ENCODE data around the gene HABP4.

The HABP4 gene, protein sequence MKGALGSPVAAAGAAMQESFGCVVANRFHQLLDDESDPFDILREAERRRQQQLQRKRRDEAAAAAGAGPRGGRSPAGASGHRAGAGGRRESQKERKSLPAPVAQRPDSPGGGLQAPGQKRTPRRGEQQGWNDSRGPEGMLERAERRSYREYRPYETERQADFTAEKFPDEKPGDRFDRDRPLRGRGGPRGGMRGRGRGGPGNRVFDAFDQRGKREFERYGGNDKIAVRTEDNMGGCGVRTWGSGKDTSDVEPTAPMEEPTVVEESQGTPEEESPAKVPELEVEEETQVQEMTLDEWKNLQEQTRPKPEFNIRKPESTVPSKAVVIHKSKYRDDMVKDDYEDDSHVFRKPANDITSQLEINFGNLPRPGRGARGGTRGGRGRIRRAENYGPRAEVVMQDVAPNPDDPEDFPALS

GRCh38 chr9:96449845-96450612 lies at the start of gene HABP4:
TSS of gene HABP4 (plus strand) at chr9:96450169. CDS start at chr9:96450280, 111 bp downstream.
- TF ChIP-seq GATA1 (IDR thresholded peaks at IDR 0.05; ENCODE audit: low read depth, low read length) (no peak), POLR2A (IDR thresholded peaks at IDR 0.05; ENCODE audit: low read length) (peak; percentile 52)
- peak; percentile 94 to 97 for DNase-seq

- no peak for DNase-seq
- TF ChIP-seq POLR2A (IDR thresholded peaks at IDR 0.05; ENCODE audit: low read length) (no peak), GATA1 (IDR thresholded peaks at IDR 0.05; ENCODE audit: low read depth, low read length) (no peak)
These were observed 41.3 kb upstream of the HABP4 start for GRCh38 chr9:96408409-96409280.

DNA sequence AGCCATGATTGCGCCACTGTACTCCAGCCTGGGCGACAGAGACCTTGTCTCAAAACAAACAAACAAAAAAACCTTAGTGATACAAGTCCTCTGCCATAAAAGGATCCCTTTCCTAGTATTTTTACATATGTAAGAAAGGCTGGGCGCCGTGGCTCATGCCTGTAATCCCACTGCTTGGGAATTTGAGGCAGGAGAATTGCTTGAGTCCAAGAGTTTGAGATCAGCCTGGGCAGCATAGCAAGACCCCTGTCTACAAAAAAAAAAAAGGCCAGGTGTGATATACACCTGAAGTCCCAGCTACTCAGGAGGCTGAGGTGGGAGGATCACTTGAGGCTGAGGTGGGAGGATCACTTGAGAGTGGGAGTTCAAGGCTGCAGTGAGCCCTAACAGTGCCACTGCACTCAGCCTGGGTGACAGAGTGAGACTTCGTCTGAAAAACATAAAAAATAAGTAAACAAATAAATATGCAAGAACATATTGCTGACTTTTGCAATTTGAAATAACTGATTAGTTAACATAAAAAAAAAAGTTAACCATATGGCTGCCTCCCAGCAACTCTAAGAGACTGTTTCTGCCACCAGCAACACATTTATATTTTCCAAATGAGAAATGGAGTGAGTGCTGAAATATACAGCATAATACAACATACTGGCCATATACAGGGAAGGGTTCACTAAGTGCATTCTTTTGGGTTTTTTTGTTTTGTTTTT lies 38.7 kb upstream of the HABP4 start:
- no peak for DNase-seq
- TF ChIP-seq POLR2A (IDR thresholded peaks at IDR 0.05; ENCODE audit: low read length) (no peak), GATA1 (IDR thresholded peaks at IDR 0.05; ENCODE audit: low read depth, low read length) (no peak)

DNA sequence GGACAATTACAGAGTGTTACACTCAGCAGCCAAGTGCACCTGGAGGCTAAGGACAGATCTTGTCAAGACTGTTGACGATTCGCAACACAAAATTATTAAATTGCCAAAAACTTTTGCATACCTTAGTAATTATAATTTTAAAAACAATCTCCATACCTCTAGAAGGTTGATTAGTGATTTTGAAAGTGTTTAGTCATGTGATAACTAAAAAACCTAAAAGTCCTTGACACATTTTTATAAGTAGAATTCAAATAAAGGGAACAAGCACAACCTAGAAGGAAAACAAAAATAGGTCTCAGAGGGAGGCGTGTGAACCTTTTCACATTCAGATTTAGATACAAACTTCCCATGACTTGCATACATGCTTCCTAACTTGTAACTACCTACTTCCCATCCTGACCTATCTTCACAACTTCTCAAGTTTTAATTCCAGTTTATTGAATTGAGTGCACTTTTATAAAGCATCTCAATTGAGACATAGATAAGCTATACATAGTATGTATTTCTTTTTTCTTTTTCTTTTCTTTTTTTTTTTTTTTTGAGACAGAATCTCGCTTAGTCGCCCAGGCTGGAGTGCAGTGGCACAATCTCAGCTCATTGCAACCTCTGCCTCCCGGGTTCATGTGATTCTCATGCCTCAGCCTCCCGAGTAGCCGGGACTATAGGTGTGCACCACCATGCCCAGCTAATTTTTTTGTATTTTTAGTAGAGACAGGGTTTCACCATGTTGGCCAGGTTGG lies 37.6 kb upstream of the HABP4 start:
- no peak for DNase-seq
- no peak for TF ChIP-seq GATA1 (IDR thresholded peaks at IDR 0.05; ENCODE audit: low read depth, low read length)
- no peak for TF ChIP-seq POLR2A (IDR thresholded peaks at IDR 0.05; ENCODE audit: low read length)

DNA sequence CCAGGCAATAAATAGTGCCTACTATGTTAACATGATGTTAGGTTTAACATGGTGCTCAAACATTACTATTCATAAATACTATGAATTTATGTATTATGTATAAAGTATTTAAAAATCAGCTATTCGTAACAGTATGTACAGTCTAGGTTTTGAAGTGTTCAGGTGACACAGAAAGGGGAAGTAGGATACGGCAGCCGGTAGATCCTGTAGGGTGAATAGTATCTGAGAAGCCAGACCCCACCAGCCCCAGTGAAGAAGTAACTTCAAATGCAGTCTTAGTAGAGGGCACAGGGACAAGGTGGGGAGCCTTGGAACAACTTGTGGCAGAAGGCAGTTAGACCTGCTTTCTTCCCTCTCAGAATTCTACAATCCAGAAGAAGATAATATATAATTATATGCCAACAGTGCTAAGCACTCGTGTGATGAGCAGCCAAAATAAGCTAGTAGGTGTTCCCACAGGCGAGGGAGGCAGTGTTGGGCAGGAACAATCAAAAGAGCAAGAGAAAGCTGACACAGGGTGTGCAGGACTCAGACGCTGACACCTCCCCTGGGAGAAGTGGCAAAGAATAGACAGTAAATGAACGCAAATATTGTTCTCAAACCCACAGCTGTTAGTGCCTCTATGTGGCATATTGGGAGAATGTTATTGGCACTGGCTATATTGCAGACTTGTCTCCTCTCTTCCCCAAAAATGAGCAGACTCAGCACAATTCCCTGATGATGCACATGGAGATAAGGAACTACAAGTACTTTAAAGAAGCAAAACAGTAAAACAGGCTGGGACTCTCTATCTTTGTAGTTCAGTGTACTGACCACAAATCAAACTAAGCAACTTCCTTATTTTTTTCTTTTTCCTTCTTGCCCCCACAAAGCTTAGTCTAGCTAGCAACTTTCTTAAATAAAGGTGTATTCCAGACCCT lies 36.4 kb upstream of the HABP4 start:
- TF ChIP-seq GATA1 (IDR thresholded peaks at IDR 0.05; ENCODE audit: low read depth, low read length) (no peak), POLR2A (IDR thresholded peaks at IDR 0.05; ENCODE audit: low read length) (no peak)
- peak; percentile 28 to 34 for DNase-seq

- TF ChIP-seq GATA1 (IDR thresholded peaks at IDR 0.05; ENCODE audit: low read depth, low read length), result no peak
- peak; percentile 63 for TF ChIP-seq POLR2A (IDR thresholded peaks at IDR 0.05; ENCODE audit: low read length)
- peak; percentile 93 to 95 for DNase-seq
These were observed 32.9 kb upstream of the HABP4 start for GRCh38 chr9:96417051-96417586.

DNA sequence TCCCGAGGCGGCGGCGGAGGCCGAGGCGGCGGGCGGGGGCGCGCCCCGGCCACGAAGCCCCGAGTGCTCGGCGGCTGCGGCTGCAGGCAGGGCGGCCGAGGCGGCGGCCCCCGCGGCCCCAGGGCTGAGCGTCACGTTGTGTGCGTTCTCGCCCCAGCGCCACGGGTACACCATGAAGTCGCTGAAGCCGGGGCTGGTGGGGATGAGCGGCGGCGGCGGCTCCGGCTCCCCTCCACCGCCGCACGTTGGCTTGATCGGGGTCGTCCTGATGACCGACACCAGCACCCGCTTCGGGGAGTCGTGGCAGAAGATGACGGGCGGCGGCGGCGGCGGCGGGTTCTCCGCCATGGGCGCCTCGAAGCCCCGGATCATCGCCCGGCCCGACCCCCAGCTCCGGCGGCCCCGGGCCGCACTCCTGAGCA lies 32.3 kb upstream of the HABP4 start:
- no peak for DNase-seq
- TF ChIP-seq GATA1 (IDR thresholded peaks at IDR 0.05; ENCODE audit: low read depth, low read length) (no peak), POLR2A (IDR thresholded peaks at IDR 0.05; ENCODE audit: low read length) (no peak)

GRCh38 chr9:96418083-96418919 lies 31.7 kb upstream of the HABP4 start, which contains the start of gene ZNF367:
TSS of gene ZNF367 (minus strand) at chr9:96418370. CDS start at chr9:96418032, 338 bp downstream.
- DNase-seq, result peak; percentile 98
- peak; percentile 91 for TF ChIP-seq POLR2A (IDR thresholded peaks at IDR 0.05; ENCODE audit: low read length)
- TF ChIP-seq GATA1 (IDR thresholded peaks at IDR 0.05; ENCODE audit: low read depth, low read length), result no peak

DNA sequence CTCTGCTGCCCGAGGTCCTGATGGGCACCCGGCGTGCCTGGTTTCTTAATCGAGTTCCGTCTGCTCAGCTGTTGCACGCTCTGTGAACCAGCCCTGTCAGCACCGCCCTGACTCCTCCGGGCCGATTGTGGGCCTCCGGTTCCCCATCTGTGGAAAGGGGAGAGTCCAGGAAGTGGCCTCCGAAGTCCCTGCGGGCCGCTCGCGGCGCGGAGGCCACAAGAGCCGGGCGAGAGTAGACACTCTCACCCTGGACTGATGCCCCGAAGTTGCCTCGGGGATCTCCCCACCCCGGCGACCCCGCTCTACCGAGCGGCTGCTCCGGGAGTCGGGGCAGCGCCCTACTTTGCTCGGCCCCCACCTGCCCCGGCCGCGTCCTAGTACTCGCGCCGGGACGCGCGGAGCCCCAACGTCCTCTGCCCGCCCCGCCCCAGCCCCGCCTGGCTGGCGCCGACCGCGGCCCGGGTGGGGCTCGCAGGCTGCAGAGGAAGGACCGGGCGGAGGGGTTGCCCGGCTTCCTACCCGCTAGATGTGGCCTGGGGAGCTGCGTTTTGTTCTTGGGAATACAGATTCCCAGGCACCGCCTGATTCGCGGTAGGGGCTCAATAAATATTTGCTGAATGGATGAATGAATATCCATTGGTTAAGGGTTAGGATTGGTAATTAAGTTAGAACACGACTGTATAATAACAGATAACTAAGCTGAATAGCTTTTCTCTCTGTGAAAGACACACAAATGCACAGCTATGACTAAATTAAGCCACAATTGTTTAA lies 30.9 kb upstream of the HABP4 start:
- TF ChIP-seq POLR2A (IDR thresholded peaks at IDR 0.05; ENCODE audit: low read length) (peak; percentile 79), GATA1 (IDR thresholded peaks at IDR 0.05; ENCODE audit: low read depth, low read length) (no peak)
- peak; percentile 84 to 86 for DNase-seq

DNA sequence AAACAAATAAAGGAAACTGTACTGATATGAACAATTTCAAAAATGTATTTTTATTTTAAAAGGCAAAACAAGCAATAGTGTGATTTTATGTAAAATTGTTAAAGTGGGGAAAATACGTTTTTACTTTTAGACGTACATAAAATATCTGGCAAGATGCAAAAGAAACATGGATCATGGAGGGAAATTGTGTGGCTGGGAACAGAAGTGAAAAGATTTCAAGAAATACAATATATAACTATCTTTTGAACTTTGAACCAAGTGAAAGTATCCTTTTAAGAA lies 30.3 kb upstream of the HABP4 start:
- DNase-seq, result peak in 1 of 2 experiments; percentile 40
- no peak for TF ChIP-seq POLR2A (IDR thresholded peaks at IDR 0.05; ENCODE audit: low read length)
- TF ChIP-seq GATA1 (IDR thresholded peaks at IDR 0.05; ENCODE audit: low read depth, low read length), result no peak

Data from erythroblast (primary cell).